DOHH2 (cell line): ENCODE results near the gene MTRF1.
"Not testable (repeated sequence)": the region's sequence is repeated elsewhere in the genome, so short reads cannot be mapped to it uniquely, and the experiment has no call there.

Source experiments
- H3F3A ChIP-seq: fragments of 200-600 bp; sonication (generic), shearing (Covaris generic); 2 replicates; pipeline ENCODE4 v1.6.0; 2016; ENCODE audit warnings: antibody characterized with exemption, mild to moderate bottlenecking; ENCODE audit not compliant: control insufficient read depth, insufficient read depth
- H3K27ac ChIP-seq: fragments of 200-600 bp; sonication (generic); 2 replicates; pipeline ENCODE4 v1.5.1; 2014; ENCODE audit warnings: low read depth, mild to moderate bottlenecking, low read length, moderate library complexity
- H3K27me3 ChIP-seq: fragments of 200-600 bp; sonication (generic); 2 replicates; pipeline ENCODE4 v1.6.1; 2014; ENCODE audit warnings: mild to moderate bottlenecking, low read length, mixed read lengths; ENCODE audit not compliant: control insufficient read depth
- H3K36me3 ChIP-seq: fragments of 200-600 bp; sonication (generic); 2 replicates; pipeline ENCODE4 v1.6.1; 2014; ENCODE audit warnings: mild to moderate bottlenecking, low read length, moderate library complexity, mixed read lengths; ENCODE audit not compliant: control insufficient read depth
- H3K4me1 ChIP-seq: fragments of 200-600 bp; sonication (generic); 2 replicates; pipeline ENCODE4 v1.6.1; 2014; ENCODE audit warnings: mild to moderate bottlenecking, low read length, mixed read lengths; ENCODE audit not compliant: control insufficient read depth
- H3K4me2 ChIP-seq: fragments of 200-600 bp; sonication (generic); 2 replicates; pipeline ENCODE4 v1.6.0; 2014; ENCODE audit warnings: mild to moderate bottlenecking, low read length, moderate library complexity
- H3K4me3 ChIP-seq: fragments of 200-600 bp; sonication (generic); 2 replicates; pipeline ENCODE4 v1.5.1; 2014; ENCODE audit warnings: mild to moderate bottlenecking, low read length, mixed read lengths
- H3K79me2 ChIP-seq: fragments of 200-600 bp; sonication (generic); 2 replicates; pipeline ENCODE4 v1.6.1; 2014; ENCODE audit warnings: mild to moderate bottlenecking, low read length, mixed read lengths; ENCODE audit not compliant: control insufficient read depth
- H3K9me2 ChIP-seq: fragments of 200-600 bp; sonication (generic); replicated peaks from 2 replicates; pipeline ENCODE4 v1.6.1; 2014; ENCODE audit warnings: mild to moderate bottlenecking, low read length, mixed read lengths; ENCODE audit not compliant: control insufficient read depth
- H3K9me3 ChIP-seq: fragments of 200-600 bp; sonication (generic); 2 replicates; pipeline ENCODE4 v1.6.1; 2014; ENCODE audit warnings: antibody characterized with exemption, low read length, mixed read lengths; ENCODE audit not compliant: control insufficient read depth, insufficient read depth
- H4K20me1 ChIP-seq: fragments of 200-600 bp; sonication (generic); 2 replicates; pipeline ENCODE4 v1.6.0; 2014; ENCODE audit warnings: low read depth, mild to moderate bottlenecking, antibody characterized with exemption, low read length, moderate library complexity; ENCODE audit not compliant: control insufficient read depth, insufficient read depth
- CTCF ChIP-seq: fragments of 200-600 bp; sonication (generic); IDR thresholded peaks from one replicate; pipeline ENCODE4 v1.5.1; 2014; ENCODE audit warnings: antibody characterized with exemption, mild to moderate bottlenecking, low read depth, low read length; ENCODE audit not compliant: poor library complexity, severe bottlenecking
- EZH2phosphoT487 ChIP-seq: fragments of 200-600 bp; sonication (generic); IDR thresholded peaks from 2 replicates; pipeline ENCODE4 v1.6.1; 2017; ENCODE audit warnings: borderline replicate concordance, mild to moderate bottlenecking, antibody characterized with exemption, low read length, moderate library complexity, mixed read lengths

Gene MTRF1

GRCh38 chr13:41286370-41286769 lies 23.0 kb upstream of the MTRF1 start:
- H3K36me3 ChIP-seq = no peaks in the 10 kb centered on the region
- no peaks in the 10 kb centered on the region for H3K9me2 ChIP-seq
- H3F3A ChIP-seq = no peaks in the 10 kb centered on the region
- no peaks in the 10 kb centered on the region for H3K9me3 ChIP-seq
- no peaks in the 10 kb centered on the region for H3K79me2 ChIP-seq
- no peaks in the 10 kb centered on the region for H3K27me3 ChIP-seq
- H3K4me3 ChIP-seq = no peak overlapping the region
- TF ChIP-seq EZH2phosphoT487 = no peak
- no peak for TF ChIP-seq CTCF
- no peaks in the 10 kb centered on the region for H4K20me1 ChIP-seq
- H3K4me1 ChIP-seq = peaks cover 18% of the 10 kb centered on the region
- H3K4me2 ChIP-seq = no peak overlapping the region
- H3K27ac ChIP-seq = no peak overlapping the region

GRCh38 chr13:41284512-41285288 lies 21.3 kb upstream of the MTRF1 start:
- Histone ChIP-seq H3K4me3 (no peak overlapping the region), H3K79me2 (no peaks in the 10 kb centered on the region), H3K36me3 (no peaks in the 10 kb centered on the region), H3K4me2 (no peak overlapping the region), H3K4me1 (peaks cover 18% of the 10 kb centered on the region), H3F3A (no peaks in the 10 kb centered on the region), H3K27ac (no peak overlapping the region), H3K9me3 (no peaks in the 10 kb centered on the region), H3K27me3 (no peaks in the 10 kb centered on the region), H4K20me1 (no peaks in the 10 kb centered on the region), H3K9me2 (no peaks in the 10 kb centered on the region)
- TF ChIP-seq EZH2phosphoT487 = no peak
- TF ChIP-seq CTCF = no peak

GRCh38 chr13:41282129-41282571 lies 18.8 kb upstream of the MTRF1 start:
- H3K79me2 ChIP-seq = no peaks in the 10 kb centered on the region
- no peaks in the 10 kb centered on the region for H3K36me3 ChIP-seq
- H3K4me1 ChIP-seq = peaks cover 18% of the 10 kb centered on the region
- H3K27ac ChIP-seq = peak overlapping the region; percentile 31
- no peaks in the 10 kb centered on the region for H3K9me3 ChIP-seq
- H3F3A ChIP-seq = no peaks in the 10 kb centered on the region
- no peaks in the 10 kb centered on the region for H3K9me2 ChIP-seq
- H3K4me3 ChIP-seq = peak overlapping the region; percentile 43
- H3K4me2 ChIP-seq = peak overlapping the region; percentile 60
- no peaks in the 10 kb centered on the region for H4K20me1 ChIP-seq
- TF ChIP-seq EZH2phosphoT487 (no peak), CTCF (no peak)
- no peaks in the 10 kb centered on the region for H3K27me3 ChIP-seq

GRCh38 chr13:41279156-41279555 lies 15.8 kb upstream of the MTRF1 start:
- H3K4me3 ChIP-seq, H3K79me2 ChIP-seq, H4K20me1 ChIP-seq, H3K36me3 ChIP-seq, H3K27me3 ChIP-seq, H3K4me2 ChIP-seq, H3F3A ChIP-seq, H3K27ac ChIP-seq, H3K9me3 ChIP-seq, H3K9me2 ChIP-seq: not testable (repeated sequence)
- peaks cover 18% of the 10 kb centered on the region for H3K4me1 ChIP-seq
